HG03060 (cell line): ENCODE results near the gene MS4A2.
"Not testable (repeated sequence)": the region's sequence is repeated elsewhere in the genome, so short reads cannot be mapped to it uniquely, and the experiment has no call there.

Experiments used
- ATAC-seq: cut with Tn5 transposase; IDR thresholded peaks from one replicate; pipeline ENCODE4 v1.9.1; 2021; ENCODE audit warnings: low read depth, moderate number of reproducible peaks; ENCODE audit not compliant: unreplicated experiment

MS4A2 gene

GRCh38 chr11:60088364-60088763, at the start of gene MS4A2:
Gene MS4A2 (plus strand): TSS chr11:60088664. CDS start chr11:60088766, 102 bp downstream.
- no peak for ATAC-seq

- no peak for ATAC-seq
Measured at GRCh38 chr11:60040109-60040508, 48.4 kb upstream of the MS4A2 start, which contains the start of gene OOSP2. Gene OOSP2 (plus strand): TSS chr11:60040409. CDS start chr11:60040460, 51 bp downstream.

DNA sequence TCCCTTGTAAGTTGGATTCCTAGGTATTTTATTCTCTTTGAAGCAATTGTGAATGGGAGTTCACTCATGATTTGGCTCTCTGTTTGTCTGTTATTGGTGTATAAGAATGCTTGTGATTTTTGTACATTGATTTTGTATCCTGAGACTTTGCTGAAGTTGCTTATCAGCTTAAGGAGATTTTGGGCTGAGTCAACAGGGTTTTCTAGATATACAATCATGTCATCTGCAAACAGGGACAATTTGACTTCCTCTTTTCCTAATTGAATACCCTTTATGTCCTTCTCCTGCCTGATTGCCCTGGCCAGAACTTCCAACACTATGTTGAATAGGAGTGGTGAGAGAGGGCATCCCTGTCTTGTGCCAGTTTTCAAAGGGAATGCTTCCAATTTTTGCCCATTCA, 38.0 kb upstream of the MS4A2 start:
- not testable (repeated sequence) for ATAC-seq

DNA sequence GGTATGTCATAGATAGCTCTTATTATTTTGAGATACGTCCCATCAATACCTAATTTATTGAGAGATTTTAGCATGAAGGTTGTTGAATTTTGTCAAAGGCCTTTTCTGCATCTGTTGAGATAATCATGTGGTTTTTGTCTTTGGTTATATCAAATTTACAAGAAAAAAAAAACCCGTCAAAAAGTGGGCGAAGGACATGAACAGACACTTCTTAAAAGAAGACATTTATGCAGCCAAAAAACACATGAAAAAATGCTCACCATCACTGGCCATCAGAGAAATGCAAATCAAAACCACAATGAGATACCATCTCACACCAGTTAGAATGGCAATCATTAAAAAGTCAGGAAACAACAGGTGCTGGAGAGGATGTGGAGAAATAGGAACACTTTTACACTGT, 37.6 kb upstream of the MS4A2 start:
- ATAC-seq, result not testable (repeated sequence)

DNA sequence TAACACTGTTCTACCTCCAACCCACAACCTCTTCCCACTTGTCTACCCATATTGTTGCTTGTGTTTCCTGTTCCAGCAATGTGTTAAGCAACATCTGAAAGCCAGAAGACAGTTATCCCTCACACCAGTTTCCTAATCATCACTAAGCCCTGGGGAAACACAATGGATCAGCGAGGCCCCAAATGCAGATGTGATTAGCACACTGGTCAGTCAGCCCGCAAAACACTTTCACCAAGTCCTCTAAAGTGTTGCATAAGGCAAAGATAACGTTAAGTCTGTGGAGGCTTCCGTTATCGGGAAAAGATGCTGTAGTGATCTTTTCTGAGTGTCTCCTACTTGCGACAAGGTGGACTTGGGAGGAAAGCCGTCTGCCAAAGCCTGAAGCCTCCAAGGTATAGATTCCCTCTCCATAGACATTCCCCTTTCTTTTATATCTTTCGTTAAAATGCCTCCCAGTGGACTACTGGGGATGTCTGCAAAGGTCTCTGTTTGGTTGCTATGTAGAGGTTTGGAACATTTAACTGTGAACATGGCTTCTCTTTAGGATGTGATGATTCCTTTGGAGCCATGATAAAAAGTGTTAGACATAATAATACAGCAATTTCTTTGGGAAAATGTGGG, 32.0 kb upstream of the MS4A2 start, which contains the start of gene MS4A3:
Gene MS4A3 (plus strand): TSS at position 317 of the 621 bp plus-strand sequence. CDS start 4,496 bp downstream, outside the sequence.
- no peak for ATAC-seq

DNA sequence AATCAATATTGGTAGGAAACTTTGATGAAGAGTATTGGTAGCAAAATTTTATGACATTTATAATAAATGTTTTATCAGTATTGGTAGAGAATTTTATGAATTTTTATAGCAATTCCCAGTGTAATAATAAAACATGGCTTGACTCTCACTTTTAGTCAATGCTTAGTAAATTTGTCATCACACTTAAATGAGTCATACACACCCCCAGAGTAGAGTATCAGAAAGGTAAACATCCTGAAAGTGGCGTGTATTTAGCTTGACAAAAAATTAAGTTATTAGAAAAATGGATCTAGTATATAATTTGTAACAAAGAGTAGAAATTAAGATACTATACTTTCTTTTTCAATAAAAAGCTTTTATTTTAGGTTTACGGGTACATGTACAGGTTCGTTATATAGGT, 29.4 kb upstream of the MS4A2 start:
- ATAC-seq, result no peak

DNA sequence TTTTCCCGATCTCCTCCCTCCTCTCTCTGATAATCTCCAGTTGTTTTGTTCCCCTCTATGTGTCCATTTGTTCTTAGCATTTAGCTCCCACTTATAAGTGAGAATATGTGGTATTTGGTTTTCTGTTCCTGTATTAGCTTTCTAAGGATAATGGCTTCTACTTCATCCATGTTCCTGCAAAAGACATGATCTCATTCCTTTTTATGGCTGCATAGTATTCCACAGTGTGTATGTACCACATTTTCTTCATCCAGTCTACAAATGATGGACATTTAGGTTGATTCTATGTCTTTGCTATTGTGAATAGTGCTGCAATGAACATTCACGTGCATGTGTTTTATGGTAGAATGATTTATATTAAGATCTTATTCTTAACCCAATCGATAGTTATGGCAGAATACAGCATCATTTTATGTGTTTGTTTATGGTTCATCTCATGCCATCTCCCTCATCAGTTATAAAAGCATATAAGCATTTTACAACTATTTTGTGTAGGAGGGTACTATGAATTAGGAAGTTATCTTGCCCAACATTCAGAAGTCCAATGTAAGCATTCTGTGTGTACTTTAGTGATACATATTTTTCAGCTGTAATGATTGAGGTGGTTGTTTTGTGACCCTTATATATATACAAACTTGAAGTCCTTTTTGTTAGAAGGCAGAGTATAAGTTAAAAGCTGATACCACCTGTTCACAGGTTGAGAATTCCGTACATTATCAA, 28.8 kb upstream of the MS4A2 start:
- ATAC-seq, result no peak

DNA sequence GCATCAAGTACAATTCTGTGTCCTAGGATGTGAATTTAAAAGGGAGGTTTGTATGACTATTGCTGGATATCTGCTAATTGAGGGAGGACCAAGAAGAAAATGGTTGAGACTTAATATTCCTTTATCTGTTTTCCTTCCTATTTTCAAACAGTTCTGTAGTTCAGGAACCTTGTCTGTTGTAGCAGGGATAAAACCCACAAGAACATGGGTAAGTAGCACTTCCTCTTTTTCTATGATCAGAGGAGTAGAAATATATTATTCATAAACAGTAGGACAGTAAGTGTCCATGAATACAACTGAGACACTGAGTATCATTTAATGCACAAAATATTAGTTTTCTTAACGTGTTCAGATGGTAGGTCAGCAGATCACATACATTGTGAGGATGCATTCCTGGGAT, 24.4 kb upstream of the MS4A2 start:
- no peak for ATAC-seq

DNA sequence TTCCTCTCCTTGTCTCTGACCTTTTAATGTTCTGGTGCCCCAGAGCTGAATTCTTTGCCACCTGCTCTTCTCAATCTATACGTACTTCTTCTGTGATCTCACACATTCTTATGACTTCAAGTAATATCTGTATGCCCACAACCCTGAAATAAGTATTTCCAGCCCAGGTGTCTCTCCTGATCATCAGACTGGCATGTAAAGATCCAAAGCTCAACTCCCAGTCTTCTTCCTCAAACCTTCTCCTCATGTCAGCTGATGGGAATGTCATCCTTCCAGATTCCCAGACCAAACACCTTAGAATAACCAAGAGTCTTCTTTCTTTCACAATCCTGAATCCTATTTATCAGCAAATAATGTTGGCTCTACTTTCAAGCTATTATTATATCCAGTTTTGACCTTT, 22.7 kb upstream of the MS4A2 start:
- ATAC-seq, result no peak

DNA sequence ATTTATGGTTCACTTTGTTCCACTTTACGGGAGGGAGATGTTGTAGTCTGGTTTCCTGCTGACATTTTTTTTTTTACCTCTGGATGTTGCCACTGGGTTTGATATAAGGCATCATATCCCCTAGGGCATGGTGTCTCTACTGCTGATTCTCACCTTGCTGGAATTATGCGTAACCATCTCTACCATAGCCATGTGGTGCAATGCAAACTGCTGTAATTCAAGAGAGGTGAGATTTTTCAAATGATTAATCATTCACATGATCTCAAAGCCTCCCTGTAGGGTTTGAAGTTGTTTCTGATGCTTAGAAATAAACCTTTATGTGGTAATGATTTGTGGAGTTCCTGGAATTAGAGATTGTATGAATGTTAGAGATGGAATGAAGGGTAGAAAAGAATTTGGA, 19.0 kb upstream of the MS4A2 start:
- no peak for ATAC-seq

- not testable (repeated sequence) for ATAC-seq
Measured at GRCh38 chr11:60071644-60072043, 16.8 kb upstream of the MS4A2 start.

DNA sequence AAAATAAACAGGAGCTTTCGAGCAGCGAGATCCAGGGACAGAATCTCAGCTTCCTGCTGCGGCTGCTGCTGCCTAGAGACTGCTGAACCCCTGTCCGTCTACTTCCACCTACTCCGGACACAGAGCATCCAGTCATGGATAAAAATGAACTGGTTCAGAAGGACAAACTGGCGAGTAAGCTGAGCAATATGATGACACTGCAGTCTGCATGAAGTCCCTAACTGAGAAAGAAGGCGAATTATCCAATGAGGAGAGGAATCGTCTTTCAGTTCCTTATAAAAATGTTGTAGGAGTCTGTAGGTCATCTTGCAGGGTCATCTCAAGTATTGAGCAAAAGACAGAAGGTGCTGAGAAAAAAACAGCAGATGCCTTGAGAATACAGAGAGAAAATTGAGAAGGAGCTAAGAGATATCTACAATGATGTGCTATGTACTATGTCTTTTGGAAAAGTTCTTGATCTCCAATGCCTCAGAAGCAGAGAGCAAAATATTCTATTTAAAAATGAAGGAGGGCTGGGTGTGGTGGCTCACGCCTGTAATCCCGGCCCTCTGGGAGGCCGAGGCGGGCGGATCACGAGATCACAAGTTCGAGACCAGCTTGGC, 11.1 kb upstream of the MS4A2 start:
- ATAC-seq, result no peak

DNA sequence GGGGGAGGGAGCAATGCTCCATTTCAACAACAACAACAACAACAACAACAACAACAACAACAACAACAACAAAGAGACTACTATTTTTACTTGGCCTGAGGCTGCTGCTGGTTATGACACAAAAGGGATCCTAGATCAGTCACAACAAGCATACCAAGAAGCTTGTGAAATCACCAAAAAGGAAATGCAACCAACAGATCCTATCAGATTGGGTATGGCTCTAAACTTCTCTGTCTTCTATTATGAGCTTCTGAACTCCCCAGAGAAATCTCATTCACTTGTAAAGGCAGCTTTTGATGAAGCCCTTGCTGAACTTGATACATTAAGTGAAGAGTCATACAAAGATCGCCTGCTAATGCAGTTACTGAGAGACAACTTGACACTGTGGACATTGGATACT, 10.5 kb upstream of the MS4A2 start:
- ATAC-seq, result no peak

GRCh38 chr11:60078745-60079144, 9.7 kb upstream of the MS4A2 start:
- ATAC-seq, result no peak

DNA sequence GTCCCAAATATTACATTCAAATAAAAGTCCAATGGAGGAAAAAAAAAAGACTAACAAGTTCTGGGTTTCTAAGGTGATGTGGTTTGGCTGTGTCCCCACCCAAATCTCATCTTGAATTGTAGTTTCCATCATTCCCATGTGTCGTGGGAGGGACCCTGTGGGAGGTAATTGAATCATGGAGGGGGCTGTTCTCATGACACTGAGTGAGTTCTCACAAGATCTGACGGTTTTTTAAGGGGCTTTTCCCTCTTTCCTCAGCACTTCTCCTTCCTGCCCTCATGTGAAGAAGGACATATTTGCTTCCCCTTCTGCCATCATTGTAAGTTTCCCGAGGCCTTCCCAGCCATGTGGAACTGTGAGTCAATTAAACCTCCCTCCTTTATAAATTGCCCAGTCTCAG, 7.9 kb upstream of the MS4A2 start:
- no peak for ATAC-seq

DNA sequence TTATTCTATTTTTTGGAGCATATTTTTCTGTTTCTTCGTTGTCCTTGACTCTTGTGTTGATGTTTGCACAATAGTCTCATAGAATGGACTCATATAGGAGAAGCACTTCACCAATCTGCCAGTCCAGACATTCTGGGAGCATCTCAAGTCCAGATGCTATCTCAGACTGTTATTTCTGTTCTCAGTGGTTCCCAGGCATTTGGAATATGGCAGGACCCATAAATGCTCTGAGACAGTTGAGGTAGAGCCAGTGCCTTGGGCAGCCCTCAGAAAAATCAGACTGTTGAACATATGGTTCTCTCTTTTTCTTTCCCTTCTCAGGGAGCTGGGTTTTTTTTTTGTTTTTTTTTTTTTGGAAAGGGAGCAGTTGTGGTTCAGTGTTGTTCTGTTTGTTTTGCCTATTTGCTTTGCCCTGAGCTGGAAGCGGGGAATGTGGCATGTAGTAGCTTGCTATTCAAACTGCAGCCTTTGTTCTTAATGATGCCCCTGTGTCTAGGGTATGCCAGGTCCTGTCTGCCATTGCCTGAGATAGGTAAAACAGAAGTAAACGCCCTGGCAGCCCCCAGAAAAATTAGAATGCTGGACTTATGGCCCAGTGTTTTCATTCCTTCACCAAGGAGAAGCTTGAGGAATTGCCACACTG, 3.7 kb upstream of the MS4A2 start:
- ATAC-seq, result no peak

GRCh38 chr11:60085909-60086308, 2.6 kb upstream of the MS4A2 start:
- ATAC-seq, result no peak

GRCh38 chr11:60087239-60087638, 1.2 kb upstream of the MS4A2 start:
- ATAC-seq, result no peak

DNA sequence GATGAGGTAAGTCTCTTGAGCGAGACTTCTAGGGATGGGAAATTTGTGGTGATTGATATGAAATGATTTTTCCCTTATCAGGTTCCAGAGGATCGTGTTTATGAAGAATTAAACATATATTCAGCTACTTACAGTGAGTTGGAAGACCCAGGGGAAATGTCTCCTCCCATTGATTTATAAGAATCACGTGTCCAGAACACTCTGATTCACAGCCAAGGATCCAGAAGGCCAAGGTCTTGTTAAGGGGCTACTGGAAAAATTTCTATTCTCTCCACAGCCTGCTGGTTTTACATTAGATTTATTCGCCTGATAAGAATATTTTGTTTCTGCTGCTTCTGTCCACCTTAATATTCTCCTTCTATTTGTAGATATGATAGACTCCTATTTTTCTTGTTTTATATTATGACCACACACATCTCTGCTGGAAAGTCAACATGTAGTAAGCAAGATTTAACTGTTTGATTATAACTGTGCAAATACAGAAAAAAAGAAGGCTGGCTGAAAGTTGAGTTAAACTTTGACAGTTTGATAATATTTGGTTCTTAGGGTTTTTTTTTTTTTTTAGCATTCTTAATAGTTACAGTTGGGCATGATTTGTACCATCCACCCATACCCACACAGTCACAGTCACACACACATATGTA, 7.1 kb downstream of the MS4A2 start:
- no peak for ATAC-seq

GRCh38 chr11:60097189-60097588, 8.7 kb downstream of the MS4A2 start:
- no peak for ATAC-seq

GRCh38 chr11:60098508-60098907, 10.0 kb downstream of the MS4A2 start:
- ATAC-seq, result peak; percentile 55
